Right lung (tissue), 5 donors: ENCODE results near the gene CLCN7. TPM values are rescaled to one million over a fixed set of nuclear protein-coding genes. Genes with fewer than 3 reads are reported as not detected.

ENCODE experiments used
- DNase-seq, 2 donors: peaks; one replicate each; pipeline ENCODE4 v3.0.0-alpha.2; 2013
- polyA plus RNA-seq, 5 donors: library from polyadenylated mRNA; unstranded; fragments of 120-200 nt; gene quantifications; one replicate each; pipeline versions ENCODE4 v1.2.1 to v1.2.3, GENCODE V29; 2013; ENCODE audit warnings: inconsistent platforms in 1 of 5, low replicate concordance in 1 of 5; ENCODE audit not compliant: insufficient read length in 5 of 5, insufficient read depth in 1 of 5

The CLCN7 gene
- polyA plus RNA-seq, 5 donors: 21.5 to 42.1 (median 28.5) TPM

- no peak for DNase-seq
Measured at GRCh38 chr16:1432388-1433262, 42.2 kb downstream of the CLCN7 start.

- no peak for DNase-seq
Measured at GRCh38 chr16:1431497-1432270, 43.1 kb downstream of the CLCN7 start.

GRCh38 chr16:1430759-1431496 lies 43.9 kb downstream of the CLCN7 start, which contains the start of gene PERCC1:
Gene PERCC1 (plus strand): TSS chr16:1431078. CDS start chr16:1432594, 1,516 bp downstream.
- no peak for DNase-seq

- no peak for DNase-seq
Measured at GRCh38 chr16:1430214-1430758, 44.5 kb downstream of the CLCN7 start.

GRCh38 chr16:1429631-1430030 lies 45.2 kb downstream of the CLCN7 start:
- DNase-seq: no peak

GRCh38 chr16:1429012-1429411 lies 45.8 kb downstream of the CLCN7 start:
- no peak for DNase-seq

- no peak for DNase-seq
Measured at GRCh38 chr16:1428511-1428910, 46.3 kb downstream of the CLCN7 start.

- no peak for DNase-seq
Measured at GRCh38 chr16:1427473-1428461, 47.1 kb downstream of the CLCN7 start.

GRCh38 chr16:1426734-1427471 lies 47.9 kb downstream of the CLCN7 start:
- DNase-seq: no peak

- DNase-seq: no peak
Measured at GRCh38 chr16:1425616-1426370, 49.0 kb downstream of the CLCN7 start.

GRCh38 chr16:1424028-1424427 lies 50.8 kb downstream of the CLCN7 start:
- DNase-seq: no peak

GRCh38 chr16:1422076-1422475 lies 52.8 kb downstream of the CLCN7 start:
- no peak for DNase-seq

- DNase-seq: no peak
Measured at GRCh38 chr16:1420111-1420539, 54.7 kb downstream of the CLCN7 start.

GRCh38 chr16:1416521-1416941 lies 58.3 kb downstream of the CLCN7 start:
- DNase-seq: no peak

GRCh38 chr16:1414532-1415260 lies 60.1 kb downstream of the CLCN7 start, which contains the start of gene UNKL:
Gene UNKL (minus strand): TSS chr16:1414704. CDS start chr16:1414691, 13 bp downstream.
- peak; percentile 73 to 75 for DNase-seq

- no peak for DNase-seq
Measured at GRCh38 chr16:1413684-1414531, 60.9 kb downstream of the CLCN7 start.

- DNase-seq: no peak
Measured at GRCh38 chr16:1412847-1413246, 62.0 kb downstream of the CLCN7 start.
